Stimulated activated naive CD8-positive, alpha-beta T cell treated with anti-CD3 and anti-CD28 coated beads, Interleukin-15, amount 100 ng/mL, for 72 hours (primary cell): ENCODE data around the gene FBXW7.

Source experiments
- ATAC-seq: fragments of 150-1000 bp; cut with Tn5 transposase; 2 replicates; pipeline ENCODE4 v1.10.0; 2021; ENCODE audit warnings: mild to moderate bottlenecking, moderate library complexity
- DNase-seq, 2 donors: peaks; one replicate each; pipeline ENCODE4 v3.0.0; 2021 to 2022
- H3K27ac Mint-ChIP-seq, 2 donors: one replicate each; pipeline ENCODE4 v1.8.0; 2022; ENCODE audit warnings: mild to moderate bottlenecking in 2 of 2, mixed read lengths in 2 of 2, moderate library complexity in 2 of 2
- H3K27me3 Mint-ChIP-seq: one replicate; pipeline ENCODE4 v1.8.0; 2022; ENCODE audit warnings: mixed read lengths
- H3K4me1 Mint-ChIP-seq: one replicate; pipeline ENCODE4 v1.8.0; 2022; ENCODE audit warnings: mild to moderate bottlenecking, mixed read lengths
- H3K4me3 Mint-ChIP-seq, 2 donors: one replicate each; pipeline ENCODE4 v1.8.0; 2022; ENCODE audit warnings: mild to moderate bottlenecking in 2 of 2, mixed read lengths in 2 of 2, moderate library complexity in 1 of 2
- H3K9me3 Mint-ChIP-seq, 2 donors: one replicate each; pipeline ENCODE4 v1.8.0; 2022; ENCODE audit warnings: mixed read lengths in 2 of 2

Gene FBXW7

DNA sequence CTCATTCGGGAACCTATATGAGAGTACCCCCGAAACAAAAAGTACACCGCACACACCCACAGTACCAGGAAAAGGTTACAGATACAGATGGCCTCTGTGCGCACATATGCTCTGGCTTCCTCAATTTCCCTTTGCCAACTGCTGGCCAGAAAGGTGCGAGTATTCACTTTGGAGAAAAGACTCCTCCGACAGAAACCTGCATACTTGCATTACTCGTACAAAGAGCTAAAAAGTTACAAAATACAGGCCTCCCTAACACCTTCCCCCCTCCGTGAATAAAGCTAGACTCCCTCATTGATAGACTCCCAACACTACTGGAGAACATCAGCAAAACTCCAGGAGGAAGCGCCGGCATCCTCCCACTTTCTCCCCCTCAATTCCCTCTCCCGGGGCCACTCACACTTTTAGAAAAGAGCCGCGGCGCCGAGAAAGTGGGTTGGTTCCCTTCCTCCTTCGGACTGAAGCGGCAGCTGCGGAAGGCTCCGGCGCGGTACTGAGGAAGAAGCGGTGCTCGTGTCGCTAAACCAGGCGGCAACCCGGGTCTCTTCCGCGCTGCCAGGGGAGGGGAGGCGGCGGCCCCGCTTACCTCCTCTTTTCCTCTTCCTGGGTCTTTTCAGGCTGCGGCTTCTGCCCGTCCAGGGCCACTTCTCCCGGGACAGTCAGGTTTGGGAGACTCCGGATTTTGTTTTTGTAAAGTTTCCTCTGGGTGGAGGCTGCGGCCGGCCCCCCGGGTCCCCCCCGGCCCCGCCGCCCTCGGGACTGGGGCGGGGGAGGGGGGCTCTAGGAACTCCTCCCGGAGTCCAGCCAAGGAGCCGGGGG, 1.1 kb downstream of the FBXW7 start:
- peak overlapping the region; percentile 79 to 88 for H3K27ac Mint-ChIP-seq
- no peak for ATAC-seq

GRCh38 chr4:152531479-152531878, 4.4 kb downstream of the FBXW7 start:
- peaks cover 41% of the 10 kb centered on the region for H3K4me1 Mint-ChIP-seq
- no peaks in the 10 kb centered on the region for H3K9me3 Mint-ChIP-seq
- ATAC-seq: no peak
- no peak overlapping the region for H3K27ac Mint-ChIP-seq
- H3K4me3 Mint-ChIP-seq: no peak overlapping the region
- H3K27me3 Mint-ChIP-seq: no peaks in the 10 kb centered on the region
- no peak for DNase-seq

More for the DNA sequence above, 1.1 kb downstream of the FBXW7 start:
- H3K4me1 Mint-ChIP-seq: peaks cover 58% of the 10 kb centered on the region
- peak overlapping the region; percentile 99 to 100 for H3K4me3 Mint-ChIP-seq
- no peaks in the 10 kb centered on the region for H3K27me3 Mint-ChIP-seq
- no peaks in the 10 kb centered on the region for H3K9me3 Mint-ChIP-seq
- DNase-seq: peak; percentile 52 to 54

DNA sequence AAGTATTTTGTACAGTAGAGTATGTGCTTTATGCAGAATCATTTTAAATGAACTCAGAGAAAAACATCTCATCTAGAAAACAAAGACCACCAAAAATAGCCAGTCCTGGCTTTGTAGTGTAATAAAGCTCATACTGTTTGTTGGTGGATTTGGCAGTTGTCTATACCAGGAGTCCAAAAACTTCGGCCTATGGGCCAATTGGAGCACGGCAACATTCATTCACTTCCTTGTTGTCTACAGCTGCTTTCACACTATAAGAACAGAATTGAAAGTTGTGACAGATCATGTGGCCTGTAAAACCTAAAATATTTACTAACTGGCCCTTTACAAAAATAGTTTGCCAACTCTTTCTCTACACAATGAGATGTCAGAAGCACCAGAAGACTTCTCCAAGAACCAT, 5.3 kb downstream of the FBXW7 start:
- H3K4me1 Mint-ChIP-seq: peaks cover 48% of the 10 kb centered on the region
- no peak overlapping the region for H3K27ac Mint-ChIP-seq
- ATAC-seq (no peak), DNase-seq (no peak)
- H3K4me3 Mint-ChIP-seq: no peak overlapping the region
- no peaks in the 10 kb centered on the region for H3K27me3 Mint-ChIP-seq
- H3K9me3 Mint-ChIP-seq: no peaks in the 10 kb centered on the region

- Mint-ChIP-seq H3K4me3 (no peak overlapping the region), H3K4me1 (peaks cover 52% of the 10 kb centered on the region), H3K27ac (no peak overlapping the region), H3K27me3 (no peaks in the 10 kb centered on the region), H3K9me3 (no peaks in the 10 kb centered on the region)
- DNase-seq (no peak), ATAC-seq (no peak)
Measured at GRCh38 chr4:152529880-152530279, 6.0 kb downstream of the FBXW7 start.

DNA sequence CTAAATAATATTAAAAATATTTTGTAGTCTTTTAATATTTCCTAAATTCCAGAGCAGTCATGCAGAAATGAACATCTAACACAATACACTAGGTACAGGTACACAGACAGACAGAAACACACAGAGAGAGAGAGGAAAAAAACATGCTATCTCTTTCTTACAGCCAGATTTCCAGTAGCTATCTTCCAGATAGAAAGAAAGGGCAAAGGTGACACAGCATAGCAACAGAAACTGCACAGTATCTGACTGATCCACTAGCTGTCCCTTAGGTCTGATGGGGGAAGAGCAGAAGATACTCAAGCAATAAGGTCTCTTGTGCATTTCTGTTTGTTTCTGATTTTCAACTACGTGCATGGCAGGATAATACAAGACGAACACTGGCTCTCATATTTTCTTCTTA, 7.8 kb downstream of the FBXW7 start:
- no peak for DNase-seq
- peaks cover 65% of the 10 kb centered on the region for H3K4me1 Mint-ChIP-seq
- no peaks in the 10 kb centered on the region for H3K27me3 Mint-ChIP-seq
- no peaks in the 10 kb centered on the region for H3K9me3 Mint-ChIP-seq
- no peak for ATAC-seq
- no peak overlapping the region for H3K4me3 Mint-ChIP-seq
- peak overlapping the region in 1 of 2 donors; percentile 5 for H3K27ac Mint-ChIP-seq

- Mint-ChIP-seq H3K4me1 (peaks cover 64% of the 10 kb centered on the region), H3K9me3 (no peaks in the 10 kb centered on the region), H3K27me3 (no peaks in the 10 kb centered on the region), H3K4me3 (no peak overlapping the region), H3K27ac (no peak overlapping the region)
- ATAC-seq (peak; percentile 49), DNase-seq (no peak)
Measured at GRCh38 chr4:152525878-152526277, 10.0 kb downstream of the FBXW7 start.

- Mint-ChIP-seq H3K27me3 (no peaks in the 10 kb centered on the region), H3K27ac (no peak overlapping the region), H3K9me3 (no peaks in the 10 kb centered on the region), H3K4me1 (peaks cover 69% of the 10 kb centered on the region), H3K4me3 (peak overlapping the region in 1 of 2 donors; percentile 17)
- DNase-seq: no peak
- ATAC-seq: peak; percentile 58
Measured at GRCh38 chr4:152524427-152524826, 11.5 kb downstream of the FBXW7 start.

DNA sequence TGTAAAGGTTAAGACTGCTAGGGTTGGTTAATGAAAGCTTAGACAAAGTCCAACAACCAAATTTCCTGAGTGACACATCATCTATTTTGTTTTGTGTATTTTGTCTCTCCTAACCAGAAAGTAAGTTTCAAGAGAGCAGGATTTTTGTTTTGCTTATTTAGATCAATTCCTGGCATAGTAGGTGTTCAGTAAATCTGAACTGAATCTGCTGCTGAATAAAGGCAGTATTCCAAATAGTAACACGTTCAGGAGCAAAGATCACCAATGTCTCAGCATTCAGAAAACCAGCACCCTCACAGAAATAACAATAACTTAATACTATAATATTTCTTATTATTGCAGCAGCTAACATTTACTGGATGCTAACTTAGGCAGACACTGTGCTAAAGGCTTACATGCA, 12.2 kb downstream of the FBXW7 start:
- Mint-ChIP-seq H3K27me3 (no peaks in the 10 kb centered on the region), H3K4me1 (peaks cover 69% of the 10 kb centered on the region), H3K9me3 (no peaks in the 10 kb centered on the region), H3K27ac (no peak overlapping the region), H3K4me3 (no peak overlapping the region)
- ATAC-seq: no peak
- no peak for DNase-seq

GRCh38 chr4:152522754-152523153, 13.1 kb downstream of the FBXW7 start:
- Mint-ChIP-seq H3K9me3 (no peaks in the 10 kb centered on the region), H3K4me1 (peaks cover 63% of the 10 kb centered on the region), H3K27me3 (no peaks in the 10 kb centered on the region), H3K4me3 (no peak overlapping the region), H3K27ac (no peak overlapping the region)
- ATAC-seq: no peak
- no peak for DNase-seq

GRCh38 chr4:152522245-152522644, 13.6 kb downstream of the FBXW7 start:
- Mint-ChIP-seq H3K9me3 (no peaks in the 10 kb centered on the region), H3K27me3 (no peaks in the 10 kb centered on the region), H3K4me3 (no peak overlapping the region), H3K27ac (no peak overlapping the region), H3K4me1 (peaks cover 58% of the 10 kb centered on the region)
- ATAC-seq (no peak), DNase-seq (no peak)

GRCh38 chr4:152516156-152516555, 19.7 kb downstream of the FBXW7 start:
- no peak for ATAC-seq
- Mint-ChIP-seq H3K27me3 (no peaks in the 10 kb centered on the region), H3K9me3 (no peaks in the 10 kb centered on the region), H3K27ac (no peak overlapping the region), H3K4me3 (no peak overlapping the region), H3K4me1 (peaks cover 44% of the 10 kb centered on the region)
- no peak for DNase-seq

- ATAC-seq: no peak
- Mint-ChIP-seq H3K4me3 (no peak overlapping the region), H3K4me1 (peaks cover 44% of the 10 kb centered on the region), H3K9me3 (no peaks in the 10 kb centered on the region), H3K27me3 (no peaks in the 10 kb centered on the region), H3K27ac (no peak overlapping the region)
- no peak for DNase-seq
Measured at GRCh38 chr4:152515678-152516077, 20.2 kb downstream of the FBXW7 start.

DNA sequence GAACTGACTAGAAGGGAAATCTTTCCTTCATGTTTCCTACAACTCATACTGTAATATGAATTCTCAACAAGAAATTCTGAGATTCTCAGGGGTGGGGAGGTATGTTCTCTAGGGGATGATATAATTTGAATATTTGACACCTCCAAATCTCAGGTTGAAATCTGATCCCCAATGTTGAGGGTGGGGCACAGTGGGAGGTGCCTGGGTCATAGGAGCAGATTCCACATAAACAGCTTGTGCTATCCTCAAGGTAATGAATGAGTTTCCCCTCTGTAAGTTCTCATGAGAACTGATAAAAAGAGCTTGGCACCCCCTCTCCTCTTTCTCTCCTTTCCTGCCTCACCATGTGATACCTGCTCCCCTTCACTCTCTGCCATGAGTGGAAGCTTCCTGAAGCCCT, 21.5 kb downstream of the FBXW7 start:
- Mint-ChIP-seq H3K9me3 (no peaks in the 10 kb centered on the region), H3K4me3 (no peak overlapping the region), H3K4me1 (peaks cover 46% of the 10 kb centered on the region), H3K27me3 (no peaks in the 10 kb centered on the region), H3K27ac (no peak overlapping the region)
- DNase-seq: no peak
- ATAC-seq: no peak

DNA sequence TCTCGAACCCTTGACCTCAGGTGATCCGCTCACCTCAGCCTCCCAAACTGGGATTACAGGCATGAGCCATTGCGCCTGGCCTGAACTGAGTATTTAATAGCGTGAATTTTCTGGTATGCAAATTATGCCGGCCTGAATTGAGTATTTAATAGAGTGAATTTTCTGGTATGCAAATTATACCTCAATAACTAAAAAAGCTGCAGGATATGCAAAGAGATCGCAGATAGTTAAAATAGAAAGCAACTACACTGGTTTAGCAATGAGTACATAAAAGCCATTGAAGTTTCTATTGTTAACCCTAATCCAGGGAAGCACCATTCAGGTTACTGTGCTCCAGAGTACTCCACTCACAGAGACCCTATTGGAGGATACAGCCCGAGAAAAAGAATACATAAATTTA, 22.8 kb downstream of the FBXW7 start:
- Mint-ChIP-seq H3K9me3 (no peaks in the 10 kb centered on the region), H3K27me3 (no peaks in the 10 kb centered on the region), H3K27ac (no peak overlapping the region), H3K4me3 (no peak overlapping the region), H3K4me1 (peaks cover 46% of the 10 kb centered on the region)
- ATAC-seq (no peak), DNase-seq (no peak)

DNA sequence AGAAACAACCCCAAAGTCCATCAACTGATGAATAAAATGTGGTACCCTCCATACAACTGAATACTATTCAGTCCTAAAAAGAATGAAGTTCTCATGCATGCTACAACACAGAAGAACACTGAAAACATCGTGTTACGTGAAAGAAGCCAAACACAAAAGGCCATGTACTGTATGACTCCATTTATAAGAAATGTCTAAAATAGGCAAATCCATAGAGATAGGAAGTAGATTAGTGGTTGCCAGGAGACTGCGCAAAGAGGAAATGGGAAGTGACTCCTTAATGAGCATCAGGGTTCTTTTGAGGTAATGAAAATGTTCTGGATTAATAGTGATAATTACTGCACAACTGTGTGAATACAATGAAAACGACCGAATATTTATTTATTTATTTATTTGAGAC, 23.4 kb downstream of the FBXW7 start:
- H3K27ac Mint-ChIP-seq: no peak overlapping the region
- DNase-seq: no peak

DNA sequence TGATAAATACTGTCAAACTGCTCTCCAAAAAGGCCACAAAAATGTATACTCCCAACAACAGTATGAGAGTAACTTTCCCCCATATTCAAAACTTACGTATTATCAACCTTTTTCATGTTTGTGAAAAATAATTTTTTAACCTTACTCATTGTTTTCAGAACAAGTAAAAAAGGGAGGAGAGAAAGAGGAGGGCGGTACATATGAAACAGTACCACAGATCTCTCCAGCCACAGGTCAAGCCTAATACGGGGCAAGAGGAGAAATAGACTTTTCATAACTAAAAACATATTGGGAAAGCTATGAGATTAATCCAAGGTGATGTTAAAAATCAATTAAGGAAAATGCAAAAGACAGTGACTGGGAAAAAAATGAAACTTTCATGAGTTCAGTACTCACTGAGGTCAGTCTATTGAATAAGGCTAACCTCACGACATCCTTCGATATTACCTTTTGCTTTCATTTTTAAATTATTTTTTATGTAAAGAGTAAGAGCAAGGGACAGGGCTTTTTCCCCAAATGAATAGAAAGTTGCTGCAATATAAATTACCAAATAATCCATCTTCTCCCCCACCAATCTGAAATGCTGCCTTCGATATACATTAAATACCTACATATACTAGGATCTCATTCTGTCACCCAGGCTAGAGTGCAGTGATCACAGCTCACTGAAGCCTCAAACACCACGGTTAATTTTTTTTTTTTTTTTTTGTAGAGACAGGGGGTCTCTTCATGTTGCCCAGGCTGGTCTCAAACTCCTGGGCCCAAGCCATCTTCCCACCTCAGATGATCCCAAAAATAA, 25.3 kb downstream of the FBXW7 start:
- DNase-seq: no peak
- Mint-ChIP-seq H3K4me3 (no peak overlapping the region), H3K4me1 (peaks cover 45% of the 10 kb centered on the region)

More for the DNA sequence above, 23.4 kb downstream of the FBXW7 start:
- H3K4me1 Mint-ChIP-seq: peaks cover 52% of the 10 kb centered on the region
- ATAC-seq: no peak
- H3K27me3 Mint-ChIP-seq: no peaks in the 10 kb centered on the region
- H3K4me3 Mint-ChIP-seq: no peak overlapping the region
- H3K9me3 Mint-ChIP-seq: no peaks in the 10 kb centered on the region

More for the DNA sequence above, 25.3 kb downstream of the FBXW7 start:
- no peak for ATAC-seq
- Mint-ChIP-seq H3K27me3 (no peaks in the 10 kb centered on the region), H3K9me3 (no peaks in the 10 kb centered on the region), H3K27ac (peak overlapping the region in 1 of 2 donors; percentile 12)
